ENCODE data around the gene TUBA1B. TPM values are rescaled to one million over a fixed set of nuclear protein-coding genes. Genes with fewer than 3 reads are reported as not detected.

The TUBA1B gene
- total RNA-seq, 1 experiment from 2014 or later, result 2,063 TPM

DNA sequence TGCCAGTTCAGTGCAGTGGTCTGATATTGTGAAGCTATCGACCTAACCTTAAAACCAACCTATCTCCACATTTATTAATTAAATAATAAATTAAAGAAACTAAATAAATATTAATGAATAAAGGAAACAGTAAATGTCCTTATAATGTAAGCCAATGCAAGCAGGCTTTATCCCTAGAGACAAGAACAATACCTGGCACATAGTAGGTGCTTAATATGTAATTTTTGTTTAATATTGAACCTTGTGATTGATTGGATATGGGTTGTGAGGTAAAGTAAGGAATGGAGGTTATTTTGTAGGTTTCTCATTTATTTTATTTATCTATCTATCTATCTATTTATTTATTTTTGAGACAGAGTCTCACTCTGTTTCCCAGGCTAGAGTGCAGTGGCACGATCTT lies 7.8 kb upstream of the TUBA1B start:
- no peak overlapping the region for H3K27ac Mint-ChIP-seq
- H4K8ac ChIP-seq (replicated peaks; ENCODE audit: insufficient read length, low read depth, low read length), result no peak overlapping the region
- WGBS (ENCODE audit: extremely low coverage, insufficient read length, low lambda C conversion rate), result no CpG with 5 or more reads among the region's 2 CpGs

More for the DNA sequence above, 7.8 kb upstream of the TUBA1B start:
- no peak overlapping the region for H4K5ac ChIP-seq (ENCODE audit: insufficient read length, low read depth, low read length)
- H3K4ac ChIP-seq (ENCODE audit: low read depth, low read length), result no peak overlapping the region
- H3K27me3 ChIP-seq (ENCODE audit: insufficient read depth, low read length), result no peaks in the 10 kb centered on the region
- no peak overlapping the region for H2AK5ac ChIP-seq (ENCODE audit: insufficient read length, low read length)
- no peak overlapping the region for H3T11ph ChIP-seq (ENCODE audit: low read length)
- Mint-ChIP-seq H3K27me3 (ENCODE audit: low read depth) (no peaks in the 10 kb centered on the region), H3K4me1 (peaks cover 0 to 4% of the 10 kb centered on the region in 2 experiments; a peak in 1 of 4 replicates), H3K9me3 (0 out of 5 replicates have a peak, but pooled peaks cover 0 to under 1% of the 10 kb centered on the region in 2 experiments), H3K4me3 (no peak overlapping the region), H3K36me3 (ENCODE audit: insufficient read depth in 1 of 3, low read depth in 3 of 3) (peaks cover 0 to 1% (median under 1%) of the 10 kb centered on the region in 3 experiments; a peak in 2 of 7 replicates)
- H2BK12ac ChIP-seq (ENCODE audit: insufficient read length, low read depth, low read length), result no peak overlapping the region
- no peak overlapping the region for H2AFZ ChIP-seq (ENCODE audit: low read length)
- H4K91ac ChIP-seq (ENCODE audit: insufficient read length, low read depth, low read length), result no peak overlapping the region
- H3K9ac ChIP-seq (ENCODE audit: extremely low read depth, insufficient read length, low read length), result no peak overlapping the region
- no peak overlapping the region for H2BK120ac ChIP-seq (ENCODE audit: low read depth, low read length, poor library complexity, severe bottlenecking)
- H3K23ac ChIP-seq (ENCODE audit: insufficient read length, low read depth, low read length), result no peak overlapping the region
- H3K18ac ChIP-seq (ENCODE audit: insufficient read length, low read depth, low read length), result no peak overlapping the region
- H3K4me1 ChIP-seq (ENCODE audit: insufficient read depth, low read length), result no peaks in the 10 kb centered on the region
- TF ChIP-seq, protein P1, sequence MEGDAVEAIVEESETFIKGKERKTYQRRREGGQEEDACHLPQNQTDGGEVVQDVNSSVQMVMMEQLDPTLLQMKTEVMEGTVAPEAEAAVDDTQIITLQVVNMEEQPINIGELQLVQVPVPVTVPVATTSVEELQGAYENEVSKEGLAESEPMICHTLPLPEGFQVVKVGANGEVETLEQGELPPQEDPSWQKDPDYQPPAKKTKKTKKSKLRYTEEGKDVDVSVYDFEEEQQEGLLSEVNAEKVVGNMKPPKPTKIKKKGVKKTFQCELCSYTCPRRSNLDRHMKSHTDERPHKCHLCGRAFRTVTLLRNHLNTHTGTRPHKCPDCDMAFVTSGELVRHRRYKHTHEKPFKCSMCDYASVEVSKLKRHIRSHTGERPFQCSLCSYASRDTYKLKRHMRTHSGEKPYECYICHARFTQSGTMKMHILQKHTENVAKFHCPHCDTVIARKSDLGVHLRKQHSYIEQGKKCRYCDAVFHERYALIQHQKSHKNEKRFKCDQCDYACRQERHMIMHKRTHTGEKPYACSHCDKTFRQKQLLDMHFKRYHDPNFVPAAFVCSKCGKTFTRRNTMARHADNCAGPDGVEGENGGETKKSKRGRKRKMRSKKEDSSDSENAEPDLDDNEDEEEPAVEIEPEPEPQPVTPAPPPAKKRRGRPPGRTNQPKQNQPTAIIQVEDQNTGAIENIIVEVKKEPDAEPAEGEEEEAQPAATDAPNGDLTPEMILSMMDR (conservative IDR thresholded peaks at IDR 0.05), result no peak
- H2BK20ac ChIP-seq (ENCODE audit: low read depth, low read length, poor library complexity, severe bottlenecking), result no peak overlapping the region
- H3K56ac ChIP-seq (ENCODE audit: insufficient read length, low read depth, low read length), result no peak overlapping the region
- H2BK5ac ChIP-seq (ENCODE audit: insufficient read length, low read length), result no peak overlapping the region
- H3K14ac ChIP-seq (ENCODE audit: insufficient read depth, low read length), result no peak overlapping the region
- no peaks in the 10 kb centered on the region for H3K9me3 ChIP-seq (ENCODE audit: control insufficient read depth, low read depth, low read length)
- H3K79me1 ChIP-seq (ENCODE audit: insufficient read depth, low read depth, low read length, poor library complexity, severe bottlenecking), result no peaks in the 10 kb centered on the region
- H3K4me2 ChIP-seq (ENCODE audit: insufficient read depth, insufficient read length, low read length), result no peak overlapping the region
- no peaks in the 10 kb centered on the region for H4K20me1 ChIP-seq (ENCODE audit: control insufficient read depth, insufficient read depth, insufficient read length)
- DNase-seq, result no peak
- H3K27ac ChIP-seq (ENCODE audit: insufficient read length, low read depth, low read length), result no peak overlapping the region
- H3K23me2 ChIP-seq (ENCODE audit: insufficient read length, low read depth, low read length, poor library complexity, severe bottlenecking), result no peaks in the 10 kb centered on the region
- H2BK15ac ChIP-seq (ENCODE audit: low read depth, low read length), result no peak overlapping the region
- H3K79me2 ChIP-seq (ENCODE audit: insufficient read depth, low read length), result no peaks in the 10 kb centered on the region
